Fibroblast of the conjunctiva (primary cell): ENCODE results near the gene LRRC36.

Experiments
- DNase-seq: peaks from one replicate; pipeline ENCODE4 v3.0.0-alpha.2; 2010; ENCODE audit warnings: low read depth

Gene LRRC36

DNA sequence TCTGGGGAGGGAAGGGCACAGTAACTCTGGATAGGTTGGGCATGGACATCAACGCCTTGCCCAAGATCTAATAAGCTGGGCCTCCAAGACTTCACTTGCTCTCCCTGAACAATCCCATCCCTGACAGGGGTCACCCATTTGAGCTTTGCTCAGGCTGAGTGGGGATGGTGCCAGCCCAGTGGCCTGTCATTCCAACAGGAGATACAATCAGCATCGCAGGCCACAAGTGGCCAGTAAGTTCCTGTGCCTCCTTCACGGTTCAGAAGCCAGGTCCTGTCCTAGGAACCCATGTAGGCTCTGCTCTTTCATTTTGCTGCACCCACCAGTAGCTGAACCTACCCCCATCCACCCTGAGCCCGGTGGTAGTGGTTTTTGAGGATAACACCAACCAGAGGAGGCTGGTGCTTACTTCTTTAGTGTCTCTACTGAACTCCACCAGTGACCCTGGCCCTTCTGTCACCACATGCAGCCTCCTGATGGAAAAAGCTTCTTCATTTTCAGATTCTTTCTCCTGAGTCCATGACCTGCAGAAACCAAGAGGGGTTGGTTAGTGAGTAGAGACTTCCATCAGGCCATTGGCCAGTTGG lies 32.4 kb upstream of the LRRC36 start:
- DNase-seq, result no peak

DNA sequence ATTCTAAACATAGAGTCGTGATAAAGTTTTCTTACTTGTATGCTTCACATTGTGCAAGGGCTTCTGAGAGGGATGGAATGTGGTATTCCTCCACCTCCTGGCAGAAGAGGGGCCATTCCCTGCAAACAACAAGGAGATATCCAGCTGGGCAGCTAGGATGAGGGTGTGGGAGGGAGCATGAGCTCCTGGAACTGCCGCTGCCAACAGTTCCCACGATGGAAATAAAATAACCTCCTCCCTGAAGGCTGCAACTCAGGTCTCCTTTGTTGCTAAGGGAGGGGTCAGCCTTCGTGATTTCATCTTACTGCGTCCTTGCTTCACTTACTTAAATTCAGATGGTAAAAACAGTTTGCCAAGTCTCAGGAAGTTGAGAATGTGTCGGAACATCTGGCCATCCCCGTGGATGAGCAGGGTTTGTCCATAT lies 31.7 kb upstream of the LRRC36 start:
- DNase-seq, result no peak

DNA sequence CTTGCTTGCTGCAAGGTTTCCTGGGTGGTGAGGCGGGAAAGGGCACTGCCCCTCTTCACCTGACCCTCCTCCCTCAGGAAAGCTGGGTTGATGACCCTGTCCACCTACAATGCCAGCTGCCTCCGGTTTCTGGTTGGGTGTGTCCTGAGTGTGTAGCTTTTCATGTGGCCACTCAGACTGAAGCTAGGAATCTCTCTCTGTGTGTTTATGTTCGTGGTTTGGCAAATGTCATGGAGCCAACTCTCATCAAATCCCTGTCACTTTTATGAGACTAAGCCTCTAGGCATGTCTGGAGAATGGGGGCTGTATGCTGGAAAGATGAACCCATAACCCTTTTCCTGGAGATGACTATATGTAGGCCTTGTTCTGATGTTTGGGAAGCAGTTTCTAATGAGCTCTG lies 30.2 kb upstream of the LRRC36 start:
- no peak for DNase-seq

DNA sequence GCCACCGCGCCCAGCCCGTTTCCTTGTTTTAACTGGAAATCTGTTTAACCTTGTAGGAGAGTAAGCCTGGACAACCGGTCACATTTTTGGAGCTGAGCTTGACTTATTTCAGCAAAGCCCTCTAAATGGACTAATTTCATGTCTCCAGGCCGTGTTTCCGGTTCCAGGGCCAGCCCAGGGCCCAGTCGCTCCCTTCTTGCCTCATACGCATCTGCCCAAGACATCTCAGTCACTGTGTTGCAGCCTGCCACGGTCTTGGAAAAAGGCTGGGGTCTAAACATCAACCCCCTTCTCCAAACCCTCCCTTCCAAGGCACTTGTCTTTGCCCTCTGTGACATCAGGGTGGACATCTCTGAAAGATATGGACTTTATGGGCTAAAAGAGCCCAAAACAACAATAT lies 28.3 kb upstream of the LRRC36 start:
- DNase-seq, result no peak

DNA sequence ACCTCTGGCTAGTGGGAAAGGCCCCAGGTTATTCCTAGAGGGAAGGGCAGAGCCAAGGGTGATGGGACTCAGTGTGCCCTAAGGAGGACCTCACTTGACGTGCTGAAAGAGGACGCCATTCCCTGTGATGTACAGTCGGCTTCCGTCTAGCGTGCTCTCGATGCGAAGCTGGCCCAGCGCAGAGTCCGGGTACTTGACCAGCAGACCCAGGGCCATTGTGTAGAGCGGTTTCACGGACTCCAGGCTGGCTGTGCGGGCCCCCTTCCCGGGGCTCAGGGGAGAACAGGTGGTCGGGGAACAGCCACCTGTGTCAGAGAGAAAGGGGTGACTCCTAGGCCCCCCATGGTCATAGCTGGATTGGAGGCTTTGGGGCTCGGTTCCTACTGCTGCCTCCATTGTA lies 27.3 kb upstream of the LRRC36 start:
- no peak for DNase-seq

DNA sequence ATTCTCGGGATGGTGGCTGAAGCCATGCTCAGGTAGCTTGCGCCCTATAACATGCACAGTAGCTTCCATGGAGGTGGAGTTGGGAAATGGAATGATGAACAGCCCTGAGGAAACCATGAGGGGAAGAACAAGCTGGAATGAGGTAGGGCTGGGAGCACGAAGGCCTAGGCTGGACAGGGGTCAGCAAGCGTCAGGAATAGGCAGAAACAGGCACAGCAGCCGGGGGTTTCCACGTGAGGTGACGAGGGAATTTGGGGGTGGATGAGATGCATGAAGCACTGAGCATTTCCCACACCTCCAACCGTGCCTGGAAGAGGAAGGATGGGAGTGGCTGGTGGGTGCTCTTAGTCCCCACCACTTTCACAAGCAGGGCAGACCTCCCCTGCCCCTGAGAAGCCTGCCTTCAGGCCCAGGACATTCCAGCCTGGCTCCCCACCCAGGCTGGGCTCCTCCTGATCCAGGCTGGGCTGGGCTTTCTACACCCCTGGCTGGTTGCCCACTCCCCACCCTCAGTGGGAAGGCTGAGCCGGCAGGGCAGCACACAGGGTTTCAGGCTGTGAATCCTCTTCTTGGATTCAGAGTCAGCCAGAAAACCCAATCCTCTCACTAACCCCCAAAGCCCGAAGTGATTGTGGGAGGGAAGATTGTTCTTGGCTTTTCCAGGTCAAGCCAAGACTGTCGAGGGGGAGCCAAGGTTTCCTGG lies 25.4 kb upstream of the LRRC36 start:
- no peak for DNase-seq

DNA sequence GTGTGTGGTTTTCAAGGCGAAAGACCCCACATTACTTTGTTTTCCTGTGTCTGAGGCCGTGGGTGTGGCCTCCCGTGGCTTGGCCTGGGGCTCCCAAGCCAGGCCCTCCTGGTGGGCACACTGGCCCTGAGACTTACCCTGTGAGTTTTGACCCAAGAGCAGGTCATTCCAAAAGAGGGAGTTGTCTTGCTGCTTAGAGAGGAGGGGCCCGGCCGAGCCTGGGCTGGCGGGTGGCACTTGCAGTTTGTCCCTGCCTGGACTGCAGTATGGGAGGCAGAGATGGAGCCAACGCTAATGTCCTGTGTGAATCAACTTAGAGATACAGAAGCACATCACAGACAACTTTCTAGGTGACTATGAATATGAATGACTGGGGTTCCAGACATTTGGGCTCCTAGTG lies 24.5 kb upstream of the LRRC36 start:
- DNase-seq, result no peak

DNA sequence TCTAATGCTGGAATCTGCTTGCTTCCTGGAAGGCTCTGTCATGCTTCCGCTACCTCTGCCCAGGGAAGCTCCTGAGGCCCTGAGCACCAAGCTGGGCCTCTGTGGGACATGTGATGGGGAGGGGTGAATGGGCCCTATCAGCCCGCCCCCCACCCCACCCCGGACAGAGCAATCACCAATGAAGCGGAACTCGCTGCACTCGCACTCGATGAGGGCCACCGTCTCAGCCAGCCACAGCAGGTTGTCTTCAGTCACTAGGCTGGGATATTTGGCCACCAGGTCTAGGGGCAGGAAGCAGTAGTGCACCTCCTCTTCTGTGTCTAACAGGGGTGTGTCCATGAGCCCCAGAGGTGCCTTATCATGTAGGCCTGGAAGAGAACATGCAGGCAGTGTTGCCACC lies 23.6 kb upstream of the LRRC36 start:
- DNase-seq, result no peak

DNA sequence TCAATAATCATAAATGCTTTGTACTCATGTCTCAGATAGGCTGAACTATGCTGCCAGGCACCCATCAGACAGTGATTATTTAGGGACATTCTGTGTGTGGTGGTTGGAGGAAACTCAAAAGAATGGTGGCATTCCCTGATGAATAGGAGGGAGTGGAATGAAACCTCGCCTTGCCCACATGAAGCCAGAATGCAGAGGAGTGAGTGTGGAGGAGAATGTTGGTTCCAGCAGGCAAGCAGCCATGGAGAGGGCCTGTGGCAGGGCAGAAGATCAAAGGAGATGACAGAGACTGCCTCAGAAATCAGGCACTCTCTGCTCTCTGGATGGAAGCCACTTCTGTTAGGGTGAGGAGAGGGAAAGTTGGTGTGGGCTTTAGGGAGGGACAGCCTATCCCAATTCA lies 22.6 kb upstream of the LRRC36 start:
- no peak for DNase-seq

DNA sequence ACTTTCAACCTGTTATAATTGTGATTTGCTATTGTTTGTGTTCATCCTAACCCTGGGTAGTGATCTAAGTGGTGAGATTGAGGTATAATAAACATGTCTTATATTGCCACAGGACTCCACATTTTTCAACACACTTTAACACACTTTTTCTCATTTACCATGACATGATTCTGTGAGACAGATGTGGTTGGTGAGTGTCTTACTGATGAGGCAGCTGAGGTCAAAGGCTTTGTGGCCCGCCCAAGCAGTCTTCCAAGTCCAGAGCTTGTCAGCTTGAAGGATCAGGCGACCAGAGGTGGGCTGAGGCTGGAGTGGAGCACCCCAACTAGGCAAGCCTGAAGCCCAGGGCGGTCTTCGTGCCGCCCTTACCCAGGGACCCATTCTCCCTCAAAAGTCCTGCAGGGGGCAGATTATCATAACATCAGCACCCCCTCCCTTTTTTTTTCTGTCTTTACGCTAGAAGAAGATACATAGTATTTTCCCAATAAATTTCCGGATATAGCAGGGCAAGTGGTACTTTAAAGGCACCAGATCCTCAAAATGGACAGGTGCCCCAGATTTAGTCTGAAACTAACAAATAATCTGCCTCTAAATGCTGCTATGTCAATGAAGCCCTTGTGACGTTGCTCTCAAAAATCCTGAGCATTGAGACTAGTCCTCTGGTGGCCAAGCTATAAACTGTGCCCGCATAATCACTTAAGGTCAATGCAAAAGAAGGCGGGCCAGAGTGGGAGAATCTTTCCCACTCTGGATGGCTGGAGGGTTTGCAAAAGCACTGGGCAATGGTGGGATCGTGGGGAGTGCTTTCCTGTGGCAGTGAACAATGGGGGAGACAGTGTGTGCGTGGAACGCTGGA lies 21.2 kb upstream of the LRRC36 start:
- no peak for DNase-seq

DNA sequence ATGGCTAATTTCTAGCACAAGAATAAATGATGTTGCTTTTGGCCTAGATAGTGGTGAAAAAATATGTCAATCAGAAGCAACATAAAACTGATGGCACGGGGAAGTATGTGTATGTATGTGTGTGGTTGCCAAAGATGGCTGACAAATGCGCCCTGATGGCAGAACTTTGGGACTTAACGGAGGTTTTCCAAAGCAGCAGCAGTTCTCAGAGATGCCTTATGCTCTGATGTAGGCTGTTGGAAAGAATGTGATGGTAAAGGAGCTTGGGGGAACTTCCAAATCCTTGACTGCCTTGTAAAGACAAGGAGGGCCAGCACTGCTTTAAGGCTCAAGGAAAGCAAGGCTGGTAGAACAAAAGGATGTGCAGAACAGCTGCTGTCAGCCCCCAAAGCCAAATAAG lies 16.1 kb upstream of the LRRC36 start:
- DNase-seq, result no peak

DNA sequence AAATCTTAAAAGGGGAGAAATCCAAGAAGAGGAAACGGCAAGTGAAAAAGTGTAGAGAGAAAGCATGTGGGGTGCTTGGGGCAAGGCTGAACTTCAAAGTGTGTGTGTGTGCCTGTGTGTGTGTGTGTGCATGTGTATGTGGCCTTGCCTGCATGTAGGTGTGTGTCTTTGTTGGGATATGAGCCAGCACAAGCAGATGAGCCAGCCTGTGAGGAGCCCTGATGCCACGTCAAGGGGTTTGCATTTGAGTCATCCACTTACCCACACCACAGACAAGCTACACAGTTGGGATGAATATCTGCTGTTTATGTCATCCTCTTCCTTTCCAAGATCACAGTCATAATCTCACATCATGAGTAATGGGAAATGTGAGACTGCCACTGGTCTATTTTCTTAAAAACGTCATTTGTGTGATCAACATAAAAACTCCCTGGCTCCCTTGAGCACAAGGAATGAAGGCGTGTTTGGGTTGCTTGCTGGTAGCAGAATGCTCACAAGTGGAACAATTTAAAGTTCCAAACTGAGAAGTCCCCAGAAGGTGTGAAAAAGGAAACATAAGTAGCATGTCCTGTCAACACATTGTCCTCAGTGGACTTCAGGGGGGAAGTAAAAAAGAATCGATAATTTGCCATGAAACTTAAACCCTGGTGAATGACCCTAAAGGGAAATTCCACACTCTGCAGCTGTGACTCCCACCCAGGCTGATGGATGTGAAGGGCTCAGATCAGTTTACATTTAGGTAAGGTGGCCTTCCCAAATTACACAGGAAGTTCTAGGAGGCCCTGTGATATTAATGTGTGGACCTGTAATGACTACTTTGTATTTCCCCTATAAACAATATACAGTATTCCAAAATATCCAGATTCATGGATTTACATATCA lies 14.8 kb upstream of the LRRC36 start:
- peak; percentile 95 for DNase-seq

DNA sequence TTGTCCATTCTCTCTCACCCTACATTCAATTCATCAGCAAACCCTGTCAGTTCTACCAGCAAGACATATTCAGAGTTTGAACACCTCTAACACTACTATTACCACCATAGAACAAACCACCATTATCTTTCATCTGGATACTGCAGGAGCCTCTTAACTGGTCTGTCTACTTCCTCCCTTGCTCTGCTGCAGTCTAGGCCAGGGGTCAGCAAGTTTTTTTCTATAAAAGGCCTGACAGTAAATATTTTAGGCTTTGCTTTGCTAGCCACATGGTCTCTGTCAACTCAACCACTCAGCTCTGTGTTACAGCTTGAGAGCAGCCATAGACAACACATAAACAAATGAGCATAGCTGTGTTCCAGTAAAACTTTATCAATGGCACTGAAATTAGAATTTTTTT lies 13.9 kb upstream of the LRRC36 start:
- no peak for DNase-seq

DNA sequence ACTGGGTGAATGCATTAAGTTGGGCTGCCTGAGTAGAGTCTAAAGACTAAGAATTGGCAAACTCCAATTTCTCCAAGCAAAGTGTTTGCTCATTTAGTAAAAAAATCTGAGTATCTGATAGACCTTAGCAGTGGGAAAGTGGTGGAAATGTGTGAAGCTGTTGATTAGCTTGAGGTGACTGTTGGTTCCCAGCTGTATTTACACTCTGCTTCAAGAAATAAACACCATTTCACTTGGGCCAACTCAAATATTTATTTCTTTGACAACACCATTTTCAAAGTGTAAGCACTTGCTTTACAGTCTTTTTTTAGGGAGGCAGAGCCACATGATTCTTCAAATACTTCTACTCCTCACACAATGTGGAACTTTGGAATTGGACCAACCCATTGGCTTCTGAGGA lies 8.8 kb upstream of the LRRC36 start:
- DNase-seq, result no peak

DNA sequence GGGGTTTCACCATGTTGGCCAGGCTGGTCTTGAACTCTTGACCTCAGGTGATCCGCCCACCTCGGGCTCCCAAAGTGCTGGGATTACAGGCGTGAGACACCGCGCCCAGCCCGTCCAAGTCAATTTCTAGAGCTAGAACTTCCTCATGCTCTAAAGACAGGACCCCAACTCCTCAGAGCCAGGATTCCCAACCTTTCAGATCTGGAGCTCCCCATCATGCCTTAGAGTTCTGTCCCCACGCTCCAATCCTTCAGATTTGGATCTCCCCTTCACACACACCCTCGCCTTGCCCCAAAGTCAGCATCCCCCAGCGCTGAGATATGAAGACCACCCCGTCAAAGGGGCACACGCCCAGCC lies 522 bp upstream of the LRRC36 start:
- DNase-seq, result no peak

DNA sequence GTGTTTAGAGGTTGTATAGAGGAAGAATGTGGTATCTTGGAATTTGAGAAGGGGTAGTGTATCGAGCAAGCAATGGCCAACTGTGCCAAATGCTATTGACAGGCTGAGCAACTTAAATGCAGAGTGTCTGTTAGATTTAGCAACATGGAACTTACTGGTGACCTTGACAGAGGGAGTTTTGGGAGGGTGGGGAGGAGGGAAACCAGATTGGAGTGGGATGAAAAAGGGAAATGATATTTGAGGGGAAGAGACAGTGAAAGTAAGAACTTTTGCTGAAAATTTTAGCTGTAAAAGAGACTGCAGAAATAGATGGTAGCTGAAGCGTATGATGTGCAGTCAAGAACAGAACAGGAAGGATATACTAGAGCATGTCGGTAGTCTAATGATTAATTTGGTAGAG lies 1.1 kb downstream of the LRRC36 start:
- DNase-seq, result no peak

DNA sequence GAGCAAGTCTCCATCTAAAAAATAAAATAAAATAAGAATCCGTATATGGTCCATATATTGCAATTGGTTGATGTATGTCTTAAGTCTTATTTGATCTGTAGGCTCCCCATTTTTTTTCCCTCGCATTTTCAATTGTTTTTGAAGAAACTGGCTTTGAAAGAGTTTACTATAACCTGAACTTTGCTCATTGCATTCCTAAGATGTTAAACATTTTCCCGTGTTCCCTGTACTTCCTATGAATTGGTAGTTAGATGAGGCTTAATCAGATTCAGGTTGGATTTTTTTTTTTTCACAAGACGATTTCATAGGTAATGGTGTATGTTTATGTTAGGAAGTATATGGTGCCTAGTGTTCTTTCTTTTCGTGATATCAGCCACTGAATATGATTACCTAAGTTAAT lies 3.3 kb downstream of the LRRC36 start:
- DNase-seq, result no peak

DNA sequence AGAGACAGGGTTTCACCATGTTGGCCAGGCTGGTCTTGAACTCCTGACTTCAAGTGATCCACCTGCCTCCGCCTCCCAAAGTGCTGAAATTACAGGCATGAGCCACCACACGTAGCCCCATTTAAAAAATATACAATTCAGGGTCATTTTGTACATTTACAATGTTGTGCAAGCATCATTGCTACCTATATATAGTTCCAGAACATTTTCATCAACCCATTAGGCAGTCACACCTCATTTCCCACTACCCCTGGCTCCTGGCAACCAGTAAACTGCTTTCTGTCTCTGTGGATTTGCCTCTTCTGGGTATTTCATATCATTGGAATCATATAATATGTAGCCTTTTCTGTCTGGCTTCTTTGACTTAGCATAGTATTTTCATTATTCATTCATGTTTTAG lies 6.7 kb downstream of the LRRC36 start:
- no peak for DNase-seq

DNA sequence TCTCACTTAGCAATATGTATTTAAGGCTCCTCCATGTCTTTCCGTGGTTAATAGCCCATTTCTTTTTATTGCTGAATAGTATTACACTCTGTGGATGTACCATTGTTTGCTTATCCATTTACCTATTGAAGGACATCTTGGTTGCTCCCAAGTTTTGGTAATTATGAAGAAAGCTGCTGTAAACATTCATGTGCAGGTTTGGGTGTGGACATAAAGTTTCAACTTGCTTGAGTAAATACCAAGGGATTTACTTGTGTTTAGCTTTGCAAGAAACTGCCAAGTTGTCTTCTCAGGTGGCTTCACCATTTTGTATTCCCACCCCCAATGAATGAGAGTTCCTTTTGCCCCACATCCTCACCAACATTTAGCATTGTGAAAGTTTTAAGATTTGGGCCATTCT lies 9.5 kb downstream of the LRRC36 start:
- no peak for DNase-seq

DNA sequence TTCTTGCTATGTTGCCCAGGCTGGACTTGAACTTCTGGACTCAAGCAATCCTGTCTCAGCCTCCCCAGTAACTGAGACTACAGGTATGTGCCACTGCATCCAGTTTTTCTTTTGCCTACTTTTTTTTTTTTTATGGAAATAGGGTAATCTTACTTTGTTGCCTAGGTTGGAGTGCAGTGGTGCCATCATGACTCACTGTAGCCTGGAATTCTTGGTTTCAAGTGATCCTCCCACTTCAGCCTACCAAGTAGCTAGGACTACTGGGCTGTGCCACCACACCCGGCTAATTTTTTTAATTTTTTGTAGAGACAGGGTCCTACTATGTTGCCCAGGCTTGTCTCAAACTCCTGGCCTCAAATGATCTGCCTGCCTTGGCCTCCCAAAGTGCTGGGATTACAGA lies 10.0 kb downstream of the LRRC36 start:
- no peak for DNase-seq

DNA sequence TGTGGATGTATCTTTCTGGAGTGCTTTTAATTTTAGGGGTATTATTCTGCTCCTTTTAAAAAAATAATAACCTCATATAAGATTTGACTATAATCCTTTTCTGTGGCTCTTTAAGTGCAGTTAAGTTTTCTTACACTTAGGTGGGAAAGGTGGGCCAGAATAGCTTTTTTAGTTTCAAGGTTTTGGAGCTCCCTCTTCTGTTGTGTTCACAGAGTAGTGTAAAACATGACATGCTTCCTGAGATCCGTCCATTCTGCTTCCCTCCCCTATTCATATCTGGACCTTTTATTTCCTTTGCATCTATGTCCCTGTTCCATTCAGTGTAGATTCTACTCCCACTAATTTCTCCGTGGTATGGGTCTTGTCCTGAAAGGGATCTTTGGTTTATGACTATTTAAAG lies 12.8 kb downstream of the LRRC36 start:
- DNase-seq, result no peak

DNA sequence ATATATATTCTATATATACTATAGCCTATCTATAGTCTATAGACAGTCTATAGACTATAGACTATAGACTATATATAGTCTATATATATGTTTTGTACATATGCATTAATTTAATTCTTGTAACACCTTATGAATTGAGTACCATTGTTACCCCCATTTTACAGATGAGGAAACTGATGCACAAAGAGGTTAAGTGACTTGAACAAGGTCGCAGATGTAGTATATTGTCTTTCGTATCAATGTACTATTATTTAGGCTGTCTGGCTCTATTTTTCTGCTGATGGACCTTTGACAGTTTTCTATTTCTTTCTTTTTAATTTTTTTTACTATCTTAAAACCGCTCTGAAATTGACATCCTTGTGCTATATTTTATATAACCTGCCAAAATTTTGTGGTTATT lies 14.6 kb downstream of the LRRC36 start:
- DNase-seq, result no peak

DNA sequence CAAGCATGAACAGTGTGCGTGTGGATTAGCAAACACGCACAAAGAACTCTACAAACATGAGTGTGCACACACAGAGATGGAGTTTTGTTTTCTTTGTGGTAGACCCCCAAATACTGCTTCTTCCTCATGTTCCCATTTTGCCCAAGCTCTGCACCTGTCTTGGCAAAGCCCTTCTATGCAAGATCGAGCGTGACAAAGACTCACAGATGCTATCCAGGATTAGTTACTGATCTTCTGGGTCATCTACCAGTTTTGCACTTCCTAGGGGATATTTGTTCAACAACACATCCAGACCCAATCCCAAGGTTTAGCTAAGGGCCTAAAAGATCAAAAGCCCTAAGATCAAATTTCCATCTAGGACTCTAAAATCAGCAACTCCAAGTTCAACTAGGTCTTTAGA lies 16.0 kb downstream of the LRRC36 start:
- no peak for DNase-seq
